Activated T-cell treated with anti-CD3 and anti-CD28 coated beads, Interleukin-2, amount 50 U/mL, for 48 hours (primary cell): ENCODE results near the gene DRG1.
"Not testable (repeated sequence)": the region's sequence is repeated elsewhere in the genome, so short reads cannot be mapped to it uniquely, and the experiment has no call there.

Experiments
- DNase-seq, 2 experiments: peaks; one replicate each; pipeline ENCODE4 v3.0.0-alpha.2; 2020

The DRG1 gene

GRCh38 chr22:31443516-31443915 is 44.1 kb downstream of the DRG1 start:
- no peak for DNase-seq

GRCh38 chr22:31445642-31446041 is 46.2 kb downstream of the DRG1 start:
- DNase-seq: no peak

- no peak for DNase-seq
Observed at GRCh38 chr22:31446208-31446607, 46.8 kb downstream of the DRG1 start.

- DNase-seq: no peak
Observed at GRCh38 chr22:31446767-31447166, 47.4 kb downstream of the DRG1 start.

- no peak for DNase-seq
Observed at GRCh38 chr22:31447337-31447736, 47.9 kb downstream of the DRG1 start.

GRCh38 chr22:31448382-31448781 is 49.0 kb downstream of the DRG1 start:
- no peak for DNase-seq

GRCh38 chr22:31449506-31449905 is 50.1 kb downstream of the DRG1 start:
- no peak for DNase-seq

- DNase-seq: no peak
Observed at GRCh38 chr22:31451709-31452571, 52.5 kb downstream of the DRG1 start.

- DNase-seq: no peak
Observed at GRCh38 chr22:31461699-31462098, 62.3 kb downstream of the DRG1 start.

- DNase-seq: no peak
Observed at GRCh38 chr22:31465307-31465706, 65.9 kb downstream of the DRG1 start.

GRCh38 chr22:31474743-31475142 is 75.3 kb downstream of the DRG1 start:
- no peak for DNase-seq

GRCh38 chr22:31475800-31476199 is 76.4 kb downstream of the DRG1 start:
- no peak for DNase-seq

GRCh38 chr22:31477329-31477728 is 77.9 kb downstream of the DRG1 start:
- no peak for DNase-seq

GRCh38 chr22:31481129-31481528 is 81.7 kb downstream of the DRG1 start:
- no peak for DNase-seq

- DNase-seq: not testable (repeated sequence)
Observed at GRCh38 chr22:31482470-31482869, 83.1 kb downstream of the DRG1 start.
